ENCODE data around the gene SPEM3. TPM values are rescaled to one million over a fixed set of nuclear protein-coding genes. Genes with fewer than 3 reads are reported as not detected.

Gene SPEM3
- total RNA-seq, 1 donor from 2014 or later: not detected

- H3K4me3 ChIP-seq: peak within 1 kb of the TSS; percentile 97
- no peaks in the 10 kb centered on the region for H3K36me3 ChIP-seq
- TF ChIP-seq EZH2 (IDR thresholded peaks at IDR 0.05): no peak
- TF ChIP-seq, protein P1, sequence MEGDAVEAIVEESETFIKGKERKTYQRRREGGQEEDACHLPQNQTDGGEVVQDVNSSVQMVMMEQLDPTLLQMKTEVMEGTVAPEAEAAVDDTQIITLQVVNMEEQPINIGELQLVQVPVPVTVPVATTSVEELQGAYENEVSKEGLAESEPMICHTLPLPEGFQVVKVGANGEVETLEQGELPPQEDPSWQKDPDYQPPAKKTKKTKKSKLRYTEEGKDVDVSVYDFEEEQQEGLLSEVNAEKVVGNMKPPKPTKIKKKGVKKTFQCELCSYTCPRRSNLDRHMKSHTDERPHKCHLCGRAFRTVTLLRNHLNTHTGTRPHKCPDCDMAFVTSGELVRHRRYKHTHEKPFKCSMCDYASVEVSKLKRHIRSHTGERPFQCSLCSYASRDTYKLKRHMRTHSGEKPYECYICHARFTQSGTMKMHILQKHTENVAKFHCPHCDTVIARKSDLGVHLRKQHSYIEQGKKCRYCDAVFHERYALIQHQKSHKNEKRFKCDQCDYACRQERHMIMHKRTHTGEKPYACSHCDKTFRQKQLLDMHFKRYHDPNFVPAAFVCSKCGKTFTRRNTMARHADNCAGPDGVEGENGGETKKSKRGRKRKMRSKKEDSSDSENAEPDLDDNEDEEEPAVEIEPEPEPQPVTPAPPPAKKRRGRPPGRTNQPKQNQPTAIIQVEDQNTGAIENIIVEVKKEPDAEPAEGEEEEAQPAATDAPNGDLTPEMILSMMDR (IDR thresholded peaks at IDR 0.05): no peak
- no peak for TF ChIP-seq EZH2phosphoT487 (IDR thresholded peaks at IDR 0.05)
- peaks cover 46% of the 10 kb centered on the region for H3K79me2 ChIP-seq (ENCODE audit: low read depth)
- H3K4me2 ChIP-seq: peak within 1 kb of the TSS; percentile 100
- Mint-ChIP-seq H3K27ac (peak within 1 kb of the TSS; percentile 50), H3K27me3 (ENCODE audit: insufficient read depth, low read depth) (peaks cover 13% of the 10 kb centered on the region), H3K36me3 (peaks cover 9% of the 10 kb centered on the region), H3K9me3 (no peaks in the 10 kb centered on the region), H3K4me1 (peaks cover 35% of the 10 kb centered on the region), H3K4me3 (peak within 1 kb of the TSS; percentile 96)
- peaks cover 19% of the 10 kb centered on the region for H3K4me1 ChIP-seq
- H2AFZ ChIP-seq (replicated peaks): no peak within 1 kb of the TSS
- DNase-seq (ENCODE audit: low spot score): peak; percentile 100
- H3K9ac ChIP-seq: peak within 1 kb of the TSS; percentile 81
- peaks cover 36% of the 10 kb centered on the region for H4K20me1 ChIP-seq (ENCODE audit: low read depth)
- H3K27ac ChIP-seq: peak within 1 kb of the TSS; percentile 58
- H3F3A ChIP-seq (ENCODE audit: low read depth): peaks cover 50% of the 10 kb centered on the region
- no peaks in the 10 kb centered on the region for H3K9me3 ChIP-seq (ENCODE audit: low read depth)
- H3K27me3 ChIP-seq: no peaks in the 10 kb centered on the region
Measured at GRCh38 chr17:7403977-7404736, 24.5 kb upstream of the SPEM3 start, which contains the start of gene TMEM256. TMEM256 (minus strand) TSS chr17:7404097; CDS start chr17:7404084, 13 bp downstream.

DNA sequence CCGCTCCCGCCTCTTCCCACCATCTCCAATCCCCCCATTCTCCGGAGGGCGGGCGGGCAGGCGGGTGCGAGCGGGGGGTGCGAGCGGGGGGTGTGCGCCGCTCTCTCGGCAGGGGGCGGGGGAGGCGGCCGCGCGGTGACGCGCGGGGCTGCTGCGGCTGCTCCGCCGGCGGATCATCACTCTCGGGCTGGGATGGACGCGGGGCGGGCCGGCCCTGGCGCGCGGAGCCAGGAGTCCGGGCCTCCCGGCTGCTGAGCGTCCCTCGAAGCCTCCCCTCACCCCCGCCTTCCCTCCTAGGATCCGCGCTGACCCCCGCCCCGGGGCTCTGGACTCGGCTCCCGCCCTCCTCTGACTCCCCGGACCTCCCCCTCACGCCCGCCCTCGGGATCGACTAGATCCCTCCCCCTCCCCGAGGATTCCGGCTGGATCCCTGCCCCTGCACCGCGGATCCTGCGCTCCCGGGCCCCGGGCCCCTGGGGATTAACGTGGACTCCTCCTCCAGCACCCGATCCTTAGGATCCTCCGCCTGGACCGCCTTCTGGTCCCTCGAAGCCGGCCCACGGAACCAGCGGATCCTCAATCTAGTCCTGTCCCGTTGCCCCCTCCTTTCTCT lies 23.8 kb upstream of the SPEM3 start:
- Histone ChIP-seq H2AFZ (replicated peaks) (no peak overlapping the region), H3K27me3 (no peaks in the 10 kb centered on the region), H4K20me1 (ENCODE audit: low read depth) (peaks cover 41% of the 10 kb centered on the region), H3K79me2 (ENCODE audit: low read depth) (peaks cover 46% of the 10 kb centered on the region), H3K4me2 (peak overlapping the region; percentile 100), H3K4me3 (peak overlapping the region; percentile 97), H3K9ac (peak overlapping the region; percentile 81), H3F3A (ENCODE audit: low read depth) (peaks cover 44% of the 10 kb centered on the region), H3K9me3 (ENCODE audit: low read depth) (no peaks in the 10 kb centered on the region), H3K36me3 (no peaks in the 10 kb centered on the region), H3K27ac (peak overlapping the region; percentile 58), H3K4me1 (peaks cover 19% of the 10 kb centered on the region)
- Mint-ChIP-seq H3K27ac (peak overlapping the region; percentile 50), H3K9me3 (no peaks in the 10 kb centered on the region), H3K36me3 (peaks cover 13% of the 10 kb centered on the region), H3K4me3 (peak overlapping the region; percentile 96), H3K27me3 (ENCODE audit: insufficient read depth, low read depth) (peaks cover 16% of the 10 kb centered on the region), H3K4me1 (peaks cover 38% of the 10 kb centered on the region)
- TF ChIP-seq EZH2phosphoT487 (IDR thresholded peaks at IDR 0.05) (no peak), EZH2 (IDR thresholded peaks at IDR 0.05) (no peak)
- TF ChIP-seq, protein P1 (IDR thresholded peaks at IDR 0.05): no peak
- DNase-seq (ENCODE audit: low spot score): peak; percentile 90

- peak overlapping the region; percentile 95 for H3K4me3 Mint-ChIP-seq
- no peaks in the 10 kb centered on the region for H3K27me3 ChIP-seq
- H3K4me1 ChIP-seq: peaks cover 19% of the 10 kb centered on the region
- peaks cover 16% of the 10 kb centered on the region for H3K27me3 Mint-ChIP-seq (ENCODE audit: insufficient read depth, low read depth)
- no peaks in the 10 kb centered on the region for H3K9me3 Mint-ChIP-seq
- H3K79me2 ChIP-seq (ENCODE audit: low read depth): peaks cover 46% of the 10 kb centered on the region
- peak overlapping the region; percentile 100 for H3K4me2 ChIP-seq
- H3K27ac Mint-ChIP-seq: peak overlapping the region; percentile 50
- H3F3A ChIP-seq (ENCODE audit: low read depth): peaks cover 43% of the 10 kb centered on the region
- peaks cover 43% of the 10 kb centered on the region for H4K20me1 ChIP-seq (ENCODE audit: low read depth)
- no peaks in the 10 kb centered on the region for H3K9me3 ChIP-seq (ENCODE audit: low read depth)
- DNase-seq (ENCODE audit: low spot score): peak; percentile 70
- H3K4me1 Mint-ChIP-seq: peaks cover 43% of the 10 kb centered on the region
- peak overlapping the region; percentile 97 for H3K4me3 ChIP-seq
- H2AFZ ChIP-seq (replicated peaks): no peak overlapping the region
- TF ChIP-seq, protein P1 (IDR thresholded peaks at IDR 0.05): no peak
- TF ChIP-seq EZH2phosphoT487 (IDR thresholded peaks at IDR 0.05): no peak
- TF ChIP-seq EZH2 (IDR thresholded peaks at IDR 0.05): no peak
- peak overlapping the region; percentile 58 for H3K27ac ChIP-seq
- H3K36me3 Mint-ChIP-seq: peaks cover 21% of the 10 kb centered on the region
- no peaks in the 10 kb centered on the region for H3K36me3 ChIP-seq
- peak overlapping the region; percentile 81 for H3K9ac ChIP-seq
Measured at GRCh38 chr17:7405350-7406234, 23.1 kb upstream of the SPEM3 start.
